ENCODE data around the gene ARHGAP24.
A peak's percentile ranks its signal among the peaks of the same experiment; 100 is the strongest.

Gene ARHGAP24

DNA sequence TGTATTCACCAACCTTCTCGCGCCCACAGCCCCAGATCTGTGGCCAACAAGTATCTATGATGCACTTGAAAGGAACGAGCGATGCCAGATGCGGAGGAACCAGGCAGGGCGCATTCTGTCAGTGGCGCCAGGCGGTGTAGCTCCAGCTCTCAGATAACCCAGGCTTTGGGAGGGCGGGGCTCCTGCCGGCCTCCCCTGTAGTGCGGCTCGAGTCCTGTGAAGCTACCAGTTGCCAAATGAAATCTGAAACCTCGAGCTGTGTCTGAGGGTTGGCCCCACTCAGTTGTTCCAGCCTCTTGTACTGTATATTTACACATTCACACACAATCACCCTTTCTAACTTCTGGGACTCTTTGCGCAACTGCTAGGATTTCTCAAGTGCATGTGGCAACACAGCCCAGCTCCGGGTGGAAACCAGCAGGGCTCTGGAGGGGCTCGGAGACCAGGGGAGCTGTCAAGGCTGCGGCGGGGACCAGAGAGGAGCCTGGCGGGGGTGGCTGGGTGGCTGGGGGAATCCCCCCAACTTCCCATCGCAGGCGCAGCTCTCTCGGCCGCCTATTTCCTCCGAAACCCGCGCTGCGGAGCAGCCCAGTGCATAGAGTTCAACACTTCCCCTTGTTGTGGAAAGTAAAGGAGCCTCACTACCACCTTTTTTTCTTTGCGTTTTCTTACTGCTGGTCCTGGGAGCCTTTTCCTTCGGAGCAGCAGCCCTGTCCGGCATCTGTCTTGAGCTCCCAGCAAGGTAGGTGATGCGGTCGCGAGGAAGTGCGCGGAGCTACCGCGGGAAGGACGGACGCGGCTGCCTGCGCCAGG, at the start of gene ARHGAP24:
Gene ARHGAP24 (plus strand): TSS at position 333 of the 813 bp plus-strand sequence.
- Histone ChIP-seq H3K4me1 (ENCODE audit: insufficient read depth, poor library complexity, severe bottlenecking) (no peaks in the 10 kb centered on the region), H3K9me3 (ENCODE audit: severe bottlenecking) (no peaks in the 10 kb centered on the region), H3K4me3 (ENCODE audit: severe bottlenecking) (peak within 1 kb of the TSS; percentile 41), H3K36me3 (ENCODE audit: low read depth) (no peaks in the 10 kb centered on the region), H3K27me3 (ENCODE audit: insufficient read depth, poor library complexity, severe bottlenecking) (peaks cover 5% of the 10 kb centered on the region), H3K27ac (ENCODE audit: poor library complexity, severe bottlenecking) (no peak within 1 kb of the TSS)
- TF ChIP-seq, protein P1, sequence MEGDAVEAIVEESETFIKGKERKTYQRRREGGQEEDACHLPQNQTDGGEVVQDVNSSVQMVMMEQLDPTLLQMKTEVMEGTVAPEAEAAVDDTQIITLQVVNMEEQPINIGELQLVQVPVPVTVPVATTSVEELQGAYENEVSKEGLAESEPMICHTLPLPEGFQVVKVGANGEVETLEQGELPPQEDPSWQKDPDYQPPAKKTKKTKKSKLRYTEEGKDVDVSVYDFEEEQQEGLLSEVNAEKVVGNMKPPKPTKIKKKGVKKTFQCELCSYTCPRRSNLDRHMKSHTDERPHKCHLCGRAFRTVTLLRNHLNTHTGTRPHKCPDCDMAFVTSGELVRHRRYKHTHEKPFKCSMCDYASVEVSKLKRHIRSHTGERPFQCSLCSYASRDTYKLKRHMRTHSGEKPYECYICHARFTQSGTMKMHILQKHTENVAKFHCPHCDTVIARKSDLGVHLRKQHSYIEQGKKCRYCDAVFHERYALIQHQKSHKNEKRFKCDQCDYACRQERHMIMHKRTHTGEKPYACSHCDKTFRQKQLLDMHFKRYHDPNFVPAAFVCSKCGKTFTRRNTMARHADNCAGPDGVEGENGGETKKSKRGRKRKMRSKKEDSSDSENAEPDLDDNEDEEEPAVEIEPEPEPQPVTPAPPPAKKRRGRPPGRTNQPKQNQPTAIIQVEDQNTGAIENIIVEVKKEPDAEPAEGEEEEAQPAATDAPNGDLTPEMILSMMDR (IDR thresholded peaks at IDR 0.05; ENCODE audit: poor library complexity, severe bottlenecking), result no peak
- ATAC-seq (ENCODE audit: low read depth), result peak; percentile 99
- peak; percentile 80 for DNase-seq (ENCODE audit: low spot score)

DNA sequence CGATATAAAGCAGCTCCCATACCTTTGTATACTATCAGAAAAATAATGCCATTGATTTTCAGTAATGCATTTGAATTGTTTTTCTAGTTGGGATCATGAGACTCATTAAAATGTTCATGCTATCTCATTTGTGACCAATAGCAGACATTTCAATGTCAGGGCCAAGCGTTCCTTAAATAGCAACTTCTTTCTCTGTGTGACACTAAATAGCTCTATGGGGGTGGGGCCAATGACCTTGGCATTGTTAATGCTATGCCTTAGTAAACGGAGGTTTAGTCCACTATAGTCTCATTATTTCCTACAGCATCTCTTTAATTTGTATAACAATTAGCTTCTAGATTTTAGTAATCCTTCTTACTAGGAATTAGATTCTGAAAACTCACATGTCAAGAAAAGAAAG, 48.6 kb upstream of the ARHGAP24 start:
- Histone ChIP-seq H3K4me1 (ENCODE audit: insufficient read depth, poor library complexity, severe bottlenecking) (no peaks in the 10 kb centered on the region), H3K9me3 (ENCODE audit: severe bottlenecking) (no peaks in the 10 kb centered on the region), H3K36me3 (ENCODE audit: low read depth) (no peaks in the 10 kb centered on the region), H3K27me3 (ENCODE audit: insufficient read depth, poor library complexity, severe bottlenecking) (no peaks in the 10 kb centered on the region), H3K4me3 (ENCODE audit: severe bottlenecking) (no peak overlapping the region), H3K27ac (ENCODE audit: poor library complexity, severe bottlenecking) (no peak overlapping the region)
- DNase-seq (ENCODE audit: low spot score) (no peak), ATAC-seq (ENCODE audit: low read depth) (no peak)
- TF ChIP-seq, protein P1 (IDR thresholded peaks at IDR 0.05; ENCODE audit: poor library complexity, severe bottlenecking), result no peak

DNA sequence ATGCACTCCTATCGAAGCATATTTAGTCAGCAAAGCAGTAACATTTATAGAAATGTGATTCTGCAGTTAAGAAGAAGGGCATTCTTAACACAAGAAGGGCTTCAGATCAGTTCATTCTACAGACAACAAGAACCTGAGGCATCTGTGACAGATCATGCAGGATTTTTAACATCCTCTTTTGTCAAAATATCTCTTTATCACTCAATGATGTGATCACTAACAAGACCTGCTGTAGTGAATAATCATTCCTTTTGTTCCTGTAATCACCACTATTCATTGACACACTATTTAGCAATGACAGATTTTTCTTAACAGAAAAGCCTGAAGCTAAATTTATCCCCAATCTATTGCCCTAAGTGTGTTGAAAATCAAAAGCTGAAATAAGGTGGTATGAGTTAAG, 47.8 kb upstream of the ARHGAP24 start:
- H3K36me3 ChIP-seq (ENCODE audit: low read depth), result no peaks in the 10 kb centered on the region
- H3K27me3 ChIP-seq (ENCODE audit: insufficient read depth, poor library complexity, severe bottlenecking), result no peaks in the 10 kb centered on the region
- DNase-seq (ENCODE audit: low spot score) (no peak), ATAC-seq (ENCODE audit: low read depth) (no peak)
- no peaks in the 10 kb centered on the region for H3K9me3 ChIP-seq (ENCODE audit: severe bottlenecking)
- no peak overlapping the region for H3K4me3 ChIP-seq (ENCODE audit: severe bottlenecking)
- no peak overlapping the region for H3K27ac ChIP-seq (ENCODE audit: poor library complexity, severe bottlenecking)
- H3K4me1 ChIP-seq (ENCODE audit: insufficient read depth, poor library complexity, severe bottlenecking), result no peaks in the 10 kb centered on the region
- TF ChIP-seq, protein P1 (IDR thresholded peaks at IDR 0.05; ENCODE audit: poor library complexity, severe bottlenecking), result no peak

DNA sequence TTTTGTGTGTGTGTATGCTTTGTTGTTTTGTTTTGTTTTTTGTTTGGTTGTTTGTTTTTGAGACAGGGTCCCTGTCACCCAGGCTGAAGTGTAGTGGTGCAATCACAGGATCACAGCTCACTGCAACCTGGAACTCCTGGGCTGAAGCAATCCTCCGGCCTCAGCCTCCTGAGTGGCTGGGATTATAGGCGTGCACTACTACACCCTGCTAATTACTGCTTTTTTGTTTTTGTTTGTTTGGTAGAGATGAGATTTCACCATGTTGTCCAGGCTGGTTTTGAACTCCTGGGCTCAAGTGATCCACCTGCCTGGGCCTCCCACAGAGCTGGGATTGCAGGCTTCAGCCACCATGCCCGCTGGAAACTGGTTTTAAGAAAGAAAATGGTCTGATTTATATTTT, 44.7 kb upstream of the ARHGAP24 start:
- Histone ChIP-seq H3K9me3 (ENCODE audit: severe bottlenecking) (no peaks in the 10 kb centered on the region), H3K36me3 (ENCODE audit: low read depth) (no peaks in the 10 kb centered on the region), H3K4me3 (ENCODE audit: severe bottlenecking) (no peak overlapping the region), H3K27me3 (ENCODE audit: insufficient read depth, poor library complexity, severe bottlenecking) (no peaks in the 10 kb centered on the region), H3K4me1 (ENCODE audit: insufficient read depth, poor library complexity, severe bottlenecking) (no peaks in the 10 kb centered on the region), H3K27ac (ENCODE audit: poor library complexity, severe bottlenecking) (no peak overlapping the region)
- no peak for DNase-seq (ENCODE audit: low spot score)
- TF ChIP-seq, protein P1 (IDR thresholded peaks at IDR 0.05; ENCODE audit: poor library complexity, severe bottlenecking), result no peak
- ATAC-seq (ENCODE audit: low read depth), result no peak

DNA sequence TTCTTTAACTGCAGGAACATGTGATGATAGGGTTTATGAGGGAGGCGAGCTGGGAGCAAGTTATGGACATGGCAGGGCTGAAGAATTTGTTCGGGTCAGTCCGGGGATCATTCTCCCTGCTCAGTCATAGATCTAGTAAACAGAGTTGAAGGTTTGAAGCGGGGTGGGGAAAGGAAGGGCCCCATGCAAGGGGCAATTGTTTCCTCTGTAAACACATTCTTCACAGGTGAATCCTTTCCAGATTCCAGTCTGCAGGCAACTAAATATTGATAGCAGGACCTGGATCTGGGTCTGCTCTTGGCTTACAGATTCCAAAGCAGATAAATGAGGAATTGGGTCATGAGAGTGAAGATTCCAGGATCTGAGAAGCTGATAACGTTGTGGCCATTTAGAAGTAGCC, 44.3 kb upstream of the ARHGAP24 start:
- Histone ChIP-seq H3K27ac (ENCODE audit: poor library complexity, severe bottlenecking) (no peak overlapping the region), H3K27me3 (ENCODE audit: insufficient read depth, poor library complexity, severe bottlenecking) (no peaks in the 10 kb centered on the region), H3K36me3 (ENCODE audit: low read depth) (no peaks in the 10 kb centered on the region), H3K9me3 (ENCODE audit: severe bottlenecking) (no peaks in the 10 kb centered on the region), H3K4me1 (ENCODE audit: insufficient read depth, poor library complexity, severe bottlenecking) (no peaks in the 10 kb centered on the region), H3K4me3 (ENCODE audit: severe bottlenecking) (no peak overlapping the region)
- TF ChIP-seq, protein P1 (IDR thresholded peaks at IDR 0.05; ENCODE audit: poor library complexity, severe bottlenecking), result no peak
- no peak for DNase-seq (ENCODE audit: low spot score)
- ATAC-seq (ENCODE audit: low read depth), result peak; percentile 38; the same call in 1 of the 3 replicates
